ENCODE results near the gene SKI.
A peak's percentile ranks its signal among the peaks of the same experiment; 100 is the strongest.

The SKI gene

GRCh38 chr1:2312515-2313301 is 84.6 kb downstream of the SKI start:
- Histone ChIP-seq H3K27ac (ENCODE audit: low read length) (no peak overlapping the region), H3K79me2 (ENCODE audit: insufficient read depth, low read length) (no peaks in the 10 kb centered on the region), H3K9me3 (ENCODE audit: insufficient read depth, low read length, severe bottlenecking) (no peaks in the 10 kb centered on the region), H3K4me1 (ENCODE audit: insufficient read depth, low read length) (peaks cover 20% of the 10 kb centered on the region), H4K20me1 (ENCODE audit: insufficient read depth, low read length) (peaks cover 20% of the 10 kb centered on the region), H2AFZ (ENCODE audit: low read depth, low read length) (no peak overlapping the region), H3K36me3 (ENCODE audit: insufficient read depth, low read length) (peaks cover 13% of the 10 kb centered on the region), H3K9ac (ENCODE audit: low read depth, low read length) (no peak overlapping the region), H3K4me2 (ENCODE audit: insufficient read depth, low read length) (no peak overlapping the region), H3K27me3 (ENCODE audit: insufficient read depth, low read length, poor library complexity) (no peaks in the 10 kb centered on the region), H3K4me3 (ENCODE audit: low read depth in 1 of 2, low read length in 2 of 2) (no peak overlapping the region)
- DNase-seq: no peak
- TF ChIP-seq, protein P1, sequence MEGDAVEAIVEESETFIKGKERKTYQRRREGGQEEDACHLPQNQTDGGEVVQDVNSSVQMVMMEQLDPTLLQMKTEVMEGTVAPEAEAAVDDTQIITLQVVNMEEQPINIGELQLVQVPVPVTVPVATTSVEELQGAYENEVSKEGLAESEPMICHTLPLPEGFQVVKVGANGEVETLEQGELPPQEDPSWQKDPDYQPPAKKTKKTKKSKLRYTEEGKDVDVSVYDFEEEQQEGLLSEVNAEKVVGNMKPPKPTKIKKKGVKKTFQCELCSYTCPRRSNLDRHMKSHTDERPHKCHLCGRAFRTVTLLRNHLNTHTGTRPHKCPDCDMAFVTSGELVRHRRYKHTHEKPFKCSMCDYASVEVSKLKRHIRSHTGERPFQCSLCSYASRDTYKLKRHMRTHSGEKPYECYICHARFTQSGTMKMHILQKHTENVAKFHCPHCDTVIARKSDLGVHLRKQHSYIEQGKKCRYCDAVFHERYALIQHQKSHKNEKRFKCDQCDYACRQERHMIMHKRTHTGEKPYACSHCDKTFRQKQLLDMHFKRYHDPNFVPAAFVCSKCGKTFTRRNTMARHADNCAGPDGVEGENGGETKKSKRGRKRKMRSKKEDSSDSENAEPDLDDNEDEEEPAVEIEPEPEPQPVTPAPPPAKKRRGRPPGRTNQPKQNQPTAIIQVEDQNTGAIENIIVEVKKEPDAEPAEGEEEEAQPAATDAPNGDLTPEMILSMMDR (IDR thresholded peaks at IDR 0.05; ENCODE audit: borderline replicate concordance, extremely low read depth, low read length, poor library complexity, severe bottlenecking): no peak
- no peak for TF ChIP-seq EZH2 (IDR thresholded peaks at IDR 0.05; ENCODE audit: borderline replicate concordance, low read depth, low read length, severe bottlenecking)
- ATAC-seq (ENCODE audit: insufficient read depth, low read depth): no peak

DNA sequence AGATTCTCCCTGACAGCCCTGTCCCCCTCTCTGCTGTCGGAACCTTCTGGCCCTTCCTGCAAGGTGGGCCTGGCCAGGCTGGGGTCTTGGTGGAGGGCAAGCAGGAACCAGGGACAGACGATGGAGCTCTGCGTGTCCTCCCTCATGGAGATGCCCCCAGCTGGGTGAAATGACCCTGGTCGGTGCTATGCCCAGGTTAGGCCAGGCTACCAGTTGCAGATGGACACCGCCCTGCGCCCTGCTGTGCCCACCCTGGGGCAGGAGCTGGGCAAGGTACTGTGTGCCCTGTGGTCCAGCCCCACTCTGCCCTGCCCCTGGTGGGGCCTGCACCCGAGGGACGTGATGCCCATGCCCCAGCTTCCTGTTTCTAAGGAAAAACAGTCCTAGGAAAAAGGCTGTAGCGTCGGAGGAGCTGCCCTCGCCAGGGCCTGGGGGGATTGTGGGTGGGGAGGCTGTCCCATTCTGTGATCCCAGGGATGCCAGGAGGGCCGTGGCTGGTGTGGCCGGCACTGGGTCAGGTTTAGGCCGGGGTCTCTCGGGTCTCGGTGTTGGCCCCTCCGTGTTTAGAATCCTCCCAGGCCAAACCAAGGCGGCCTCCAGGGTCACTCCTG is 85.6 kb downstream of the SKI start:
- Histone ChIP-seq H3K4me2 (ENCODE audit: insufficient read depth, low read length) (no peak overlapping the region), H3K4me3 (ENCODE audit: low read depth in 1 of 2, low read length in 2 of 2) (no peak overlapping the region), H4K20me1 (ENCODE audit: insufficient read depth, low read length) (peaks cover 17% of the 10 kb centered on the region)

DNA sequence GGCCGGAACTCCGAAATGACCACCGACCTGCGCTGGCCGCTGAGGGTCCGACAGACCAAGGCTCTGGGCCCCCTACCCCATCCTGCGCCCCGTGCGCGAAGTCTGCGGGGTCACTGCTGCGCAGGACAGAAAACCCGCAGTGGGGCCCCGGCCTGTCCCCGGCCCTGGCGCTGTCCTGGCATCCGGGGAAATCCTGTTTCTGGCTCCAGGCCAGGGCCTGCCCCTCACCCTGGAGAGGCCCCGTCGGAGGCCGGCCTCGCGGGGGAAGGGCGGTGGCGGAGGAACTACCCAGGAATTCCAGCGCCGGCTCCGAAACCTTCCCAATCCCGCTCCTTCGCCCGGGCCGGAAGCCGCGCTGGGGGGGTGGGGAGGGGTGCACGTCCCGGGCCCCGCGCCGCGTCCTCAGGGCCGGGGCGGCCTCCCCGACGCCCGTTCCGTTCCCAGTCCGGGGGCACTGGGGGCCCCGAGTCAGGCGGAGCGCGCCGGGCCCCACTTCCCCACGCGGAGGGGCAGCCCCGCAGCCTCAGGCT is 86.2 kb downstream of the SKI start:
- TF ChIP-seq EZH2 (IDR thresholded peaks at IDR 0.05; ENCODE audit: borderline replicate concordance, low read depth, low read length, severe bottlenecking): no peak
- TF ChIP-seq, protein P1 (IDR thresholded peaks at IDR 0.05; ENCODE audit: borderline replicate concordance, extremely low read depth, low read length, poor library complexity, severe bottlenecking): no peak
- no peak overlapping the region for H3K4me3 ChIP-seq (ENCODE audit: low read depth in 1 of 2, low read length in 2 of 2)
- H3K9ac ChIP-seq (ENCODE audit: low read depth, low read length): no peak overlapping the region
- H3K4me1 ChIP-seq (ENCODE audit: insufficient read depth, low read length): peaks cover 36% of the 10 kb centered on the region
- no peaks in the 10 kb centered on the region for H3K9me3 ChIP-seq (ENCODE audit: insufficient read depth, low read length, severe bottlenecking)
- no peak for DNase-seq
- H3K4me2 ChIP-seq (ENCODE audit: insufficient read depth, low read length): no peak overlapping the region; the same call in 1 of the 2 replicates
- H4K20me1 ChIP-seq (ENCODE audit: insufficient read depth, low read length): peaks cover 15% of the 10 kb centered on the region
- H3K27me3 ChIP-seq (ENCODE audit: insufficient read depth, low read length, poor library complexity): no peaks in the 10 kb centered on the region
- peak; percentile 6; the same call in 2 of the 3 replicates for ATAC-seq (ENCODE audit: insufficient read depth, low read depth)
- no peak overlapping the region for H3K27ac ChIP-seq (ENCODE audit: low read length)
- H3K36me3 ChIP-seq (ENCODE audit: insufficient read depth, low read length): no peaks in the 10 kb centered on the region
- no peaks in the 10 kb centered on the region for H3K79me2 ChIP-seq (ENCODE audit: insufficient read depth, low read length)
- H2AFZ ChIP-seq (ENCODE audit: low read depth, low read length): no peak overlapping the region

More for the DNA sequence above, 85.6 kb downstream of the SKI start:
- Histone ChIP-seq H3K79me2 (ENCODE audit: insufficient read depth, low read length) (no peaks in the 10 kb centered on the region), H3K27ac (ENCODE audit: low read length) (no peak overlapping the region), H2AFZ (ENCODE audit: low read depth, low read length) (no peak overlapping the region), H3K36me3 (ENCODE audit: insufficient read depth, low read length) (peaks cover 3% of the 10 kb centered on the region; the same call in 1 of the 2 replicates), H3K4me1 (ENCODE audit: insufficient read depth, low read length) (peaks cover 30% of the 10 kb centered on the region), H3K27me3 (ENCODE audit: insufficient read depth, low read length, poor library complexity) (no peaks in the 10 kb centered on the region), H3K9me3 (ENCODE audit: insufficient read depth, low read length, severe bottlenecking) (no peaks in the 10 kb centered on the region), H3K9ac (ENCODE audit: low read depth, low read length) (no peak overlapping the region)
- DNase-seq (no peak), ATAC-seq (ENCODE audit: insufficient read depth, low read depth) (no peak)
- no peak for TF ChIP-seq EZH2 (IDR thresholded peaks at IDR 0.05; ENCODE audit: borderline replicate concordance, low read depth, low read length, severe bottlenecking)
